ENCODE results near the gene ZNF335. TPM values are rescaled to one million over a fixed set of nuclear protein-coding genes. Genes with fewer than 3 reads are reported as not detected.
A peak's percentile ranks its signal among the peaks of the same experiment; 100 is the strongest.

ZNF335 gene
- total and polyA plus RNA-seq, 5 experiments from 2014 or later, result 6.4 to 56.2 (median 13.2) TPM

DNA sequence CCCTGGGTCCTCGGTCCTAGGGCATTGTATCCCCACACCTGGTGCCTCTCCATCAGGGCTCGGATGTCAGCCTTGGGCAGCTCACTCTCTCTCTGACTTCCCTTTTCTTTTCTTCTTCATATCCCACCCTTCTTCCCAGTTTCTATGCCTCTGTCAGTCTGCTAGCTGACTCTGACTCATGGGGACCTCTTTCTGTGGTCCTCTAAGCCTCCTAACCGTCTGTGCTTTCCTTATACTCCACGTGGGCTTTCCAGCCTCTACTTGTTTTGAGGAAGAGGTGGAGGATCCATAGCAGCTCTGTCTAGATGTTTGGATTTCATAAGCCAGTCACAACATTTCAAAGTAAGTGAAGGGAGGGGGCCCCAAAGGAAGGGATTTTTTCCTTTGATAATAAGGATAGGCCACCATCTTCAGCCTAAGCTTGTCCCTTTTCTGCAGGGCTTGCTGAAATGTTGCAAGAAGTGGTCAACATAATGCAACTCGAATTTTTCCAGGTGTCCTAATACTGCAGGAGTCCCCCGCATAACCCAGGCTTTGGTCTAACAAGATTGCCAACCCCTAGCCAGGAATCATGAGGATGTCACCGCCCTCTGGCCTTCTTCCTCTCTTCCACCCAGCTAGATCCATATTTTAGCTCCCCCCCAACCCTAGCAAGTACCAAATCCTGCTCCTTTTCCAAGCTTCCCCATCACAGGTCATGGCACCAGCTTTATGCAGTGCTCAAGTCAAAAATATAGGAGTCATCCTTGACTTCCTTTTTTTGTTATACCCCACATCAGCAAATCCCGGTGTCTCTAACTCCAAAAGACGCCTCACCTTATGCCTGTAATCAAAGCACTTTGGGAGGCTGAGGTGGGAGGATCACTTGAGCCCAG, 51.3 kb downstream of the ZNF335 start:
- Mint-ChIP-seq H3K4me3 (no peak overlapping the region), H3K4me1 (peaks cover 0 to 6% (median 3%) of the 10 kb centered on the region in 4 donors), H3K27me3 (peaks cover 0 to 21% (median 18%) of the 10 kb centered on the region in 5 donors), H3K27ac (peak overlapping the region in 1 of 10 donors; percentile 52), H3K9me3 (no peaks in the 10 kb centered on the region), H3K36me3 (no peaks in the 10 kb centered on the region)
- POLR2A ChIA-PET, result interaction anchor here (0.7 to 2.8 kb wide), 4 partner anchors 14 to 97 kb away, joined by 3 to 12 read pairs (median 4); partner anchors contain the start of gene PCIF1
- DNase-seq (no peak), ATAC-seq (no peak)

DNA sequence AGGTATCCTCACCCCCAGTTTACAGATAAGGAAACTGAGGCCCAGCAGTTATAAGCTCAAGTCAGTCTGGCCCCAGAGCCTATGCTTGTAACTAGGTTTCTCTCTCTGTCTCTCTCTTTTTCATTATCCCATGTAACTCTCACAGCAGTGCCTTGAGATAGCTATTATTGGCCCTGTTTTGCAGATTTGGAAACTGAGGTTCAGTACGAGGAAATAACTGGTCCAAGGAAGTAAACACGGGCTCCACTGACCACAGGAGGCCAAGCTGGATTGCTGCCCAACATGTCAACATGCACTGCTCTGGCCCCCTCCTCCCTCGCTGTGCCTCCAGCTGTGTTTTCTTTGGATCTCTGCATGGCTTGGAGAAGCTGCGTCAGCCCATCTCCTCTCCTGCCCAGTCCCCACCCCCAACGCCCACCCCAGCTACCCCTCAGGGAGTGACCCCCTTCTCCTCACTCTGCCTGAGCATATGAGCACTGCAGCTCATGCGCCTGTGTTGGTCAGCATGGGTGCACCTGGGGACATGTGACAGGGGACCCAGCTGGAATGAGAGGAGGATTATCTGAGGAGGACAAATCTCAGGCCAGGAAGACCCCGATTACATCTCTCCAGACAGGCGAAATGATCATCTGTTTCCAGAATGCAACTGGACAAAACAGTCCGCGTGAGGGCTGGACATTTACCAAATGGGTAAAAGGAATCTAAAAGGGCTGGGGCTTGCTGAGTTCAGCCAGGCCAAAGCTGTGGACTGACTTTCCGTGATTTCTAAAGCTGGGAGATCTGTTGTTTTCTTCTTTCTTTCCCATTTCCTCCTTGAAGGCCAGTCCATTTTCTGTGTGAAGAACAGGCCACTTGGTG, 52.2 kb downstream of the ZNF335 start:
- peaks cover 0 to 6% (median 3%) of the 10 kb centered on the region in 4 donors for H3K4me1 Mint-ChIP-seq
- ATAC-seq, result no peak
- POLR2A ChIA-PET, result interaction anchor here (0.5 to 2.8 kb wide), 4 partner anchors 9 to 96 kb away, joined by 3 to 12 read pairs (median 5); partner anchors contain the start of gene PCIF1
- no peaks in the 10 kb centered on the region for H3K36me3 Mint-ChIP-seq
- DNase-seq, result no peak
- no peak overlapping the region for H3K4me3 Mint-ChIP-seq
- peaks cover 0 to 25% (median 21%) of the 10 kb centered on the region in 5 donors for H3K27me3 Mint-ChIP-seq
- no peaks in the 10 kb centered on the region for H3K9me3 Mint-ChIP-seq
- H3K27ac Mint-ChIP-seq, result peak overlapping the region in 1 of 10 donors; percentile 52

- no peak for DNase-seq
- ATAC-seq, result no peak
- Mint-ChIP-seq H3K27ac (no peak overlapping the region), H3K27me3 (peaks cover 5 to 33% (median 27%) of the 10 kb centered on the region in 5 donors), H3K4me3 (no peak overlapping the region), H3K4me1 (peaks cover 0 to 3% (median under 1%) of the 10 kb centered on the region in 4 donors), H3K9me3 (no peaks in the 10 kb centered on the region), H3K36me3 (no peaks in the 10 kb centered on the region)
- POLR2A ChIA-PET, result interaction anchor here (1.1 to 2.8 kb wide), 3 partner anchors 10 to 95 kb away, joined by 3 to 12 read pairs (median 6); partner anchors contain the start of gene PCIF1
Observed at GRCh38 chr20:45918779-45919537, 53.0 kb downstream of the ZNF335 start.

DNA sequence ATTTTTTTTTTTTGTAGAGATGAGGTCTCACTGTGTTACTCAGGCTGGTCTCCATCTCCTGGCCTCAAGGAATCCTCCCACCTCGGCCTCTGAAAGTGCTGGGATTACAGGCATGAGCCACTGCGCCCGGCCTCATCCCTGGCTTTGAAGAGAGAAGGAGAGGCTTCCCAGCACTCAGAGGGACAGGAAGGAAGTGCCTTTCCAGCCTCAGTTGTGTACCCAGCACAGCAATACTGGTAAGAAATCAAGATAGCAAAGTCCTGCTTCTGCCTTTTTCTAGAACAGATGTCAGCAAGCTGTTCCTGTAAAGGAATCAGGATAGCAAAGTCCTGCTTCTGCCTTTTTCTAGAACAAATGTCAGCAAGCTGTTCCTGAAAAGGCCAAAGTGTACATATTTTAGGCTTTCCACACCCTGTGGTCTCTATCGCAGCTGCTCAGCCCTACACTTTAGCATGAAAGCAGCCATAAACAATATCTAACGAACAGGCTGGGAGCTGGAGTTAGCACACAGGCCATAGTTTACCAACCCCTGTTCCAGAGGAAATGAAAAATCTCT, 53.7 kb downstream of the ZNF335 start:
- DNase-seq, result no peak
- POLR2A ChIA-PET, result interaction anchor here (0.6 to 2.8 kb wide), 2 partner anchors 16 to 105 kb away, joined by 3 to 12 read pairs; partner anchors contain the start of gene PCIF1
- Mint-ChIP-seq H3K4me1 (peaks cover 0 to 3% (median under 1%) of the 10 kb centered on the region in 4 donors), H3K27ac (no peak overlapping the region), H3K9me3 (no peaks in the 10 kb centered on the region), H3K27me3 (peaks cover 5 to 36% (median 27%) of the 10 kb centered on the region in 5 donors), H3K4me3 (no peak overlapping the region), H3K36me3 (no peaks in the 10 kb centered on the region)
- ATAC-seq, result no peak

GRCh38 chr20:45917790-45918141, 54.2 kb downstream of the ZNF335 start:
- Mint-ChIP-seq H3K27me3 (peaks cover 5 to 38% (median 27%) of the 10 kb centered on the region in 5 donors), H3K36me3 (no peaks in the 10 kb centered on the region), H3K4me1 (peaks cover 0 to 5% (median under 1%) of the 10 kb centered on the region in 4 donors), H3K9me3 (no peaks in the 10 kb centered on the region), H3K27ac (no peak overlapping the region), H3K4me3 (peak overlapping the region in 1 of 10 donors; percentile 39)
- ATAC-seq, result no peak
- DNase-seq, result no peak
- POLR2A ChIA-PET, result interaction anchor here (0.6 kb wide), 1 partner anchor 105 kb away, joined by 3 read pairs; no protein-coding TSS in a partner anchor

DNA sequence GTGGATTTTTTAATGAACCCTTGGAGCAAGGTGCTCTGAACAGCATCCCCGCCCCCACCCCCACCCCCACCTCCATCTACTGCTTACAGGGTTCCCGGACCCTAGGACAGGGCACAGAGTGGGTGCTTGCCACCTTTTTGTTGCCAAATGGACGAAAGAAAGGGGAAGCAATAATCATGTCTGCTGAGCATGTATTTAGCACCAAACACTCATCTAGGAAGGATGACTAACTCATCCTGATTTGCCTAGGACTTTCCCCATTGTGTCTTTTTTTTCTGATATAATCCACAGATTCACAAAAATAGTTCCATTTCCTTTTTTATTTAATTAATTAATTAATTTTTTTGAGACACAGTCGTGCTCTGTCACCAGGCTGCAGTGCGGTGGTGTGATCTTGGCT, 58.9 kb downstream of the ZNF335 start:
- H3K27me3 Mint-ChIP-seq, result peaks cover 5 to 37% (median 14%) of the 10 kb centered on the region in 5 donors
- POLR2A ChIA-PET, result interaction anchor here (4.0 kb wide), 1 partner anchor 21 kb away, joined by 31 read pairs; the partner anchor contains the start of gene PCIF1
- peaks cover 6 to 25% (median 15%) of the 10 kb centered on the region in 4 donors for H3K4me1 Mint-ChIP-seq
- no peak for ATAC-seq
- no peaks in the 10 kb centered on the region for H3K36me3 Mint-ChIP-seq
- no peak overlapping the region for H3K27ac Mint-ChIP-seq
- peak overlapping the region in 4 of 10 donors; percentile 26 to 60 (median 46) for H3K4me3 Mint-ChIP-seq
- H3K9me3 Mint-ChIP-seq, result no peaks in the 10 kb centered on the region
- no peak for DNase-seq

DNA sequence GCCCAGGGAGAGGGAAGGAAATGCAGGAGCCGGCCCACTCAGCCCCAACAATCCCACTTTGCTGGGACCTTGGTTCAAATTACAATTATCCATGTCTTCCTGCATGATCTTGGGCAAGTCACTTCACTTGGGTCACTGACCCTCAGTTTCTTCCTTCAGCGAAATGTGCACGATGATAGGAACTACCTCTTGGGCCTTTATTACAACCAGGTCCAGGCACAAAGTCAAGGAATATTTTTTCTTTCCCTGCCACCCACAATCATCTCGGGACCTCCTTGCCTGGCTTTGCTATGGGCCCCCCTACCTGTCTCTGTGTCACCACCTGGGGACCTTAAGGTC, 59.7 kb downstream of the ZNF335 start:
- H3K27me3 Mint-ChIP-seq, result peaks cover 5 to 32% (median 14%) of the 10 kb centered on the region in 5 donors
- H3K27ac Mint-ChIP-seq, result peak overlapping the region in 2 of 10 donors; percentile 27 to 60
- H3K36me3 Mint-ChIP-seq, result no peaks in the 10 kb centered on the region
- ATAC-seq, result no peak
- peak overlapping the region; percentile 25 to 92 (median 61) for H3K4me3 Mint-ChIP-seq
- peaks cover 6 to 25% (median 15%) of the 10 kb centered on the region in 4 donors for H3K4me1 Mint-ChIP-seq
- DNase-seq, result no peak
- H3K9me3 Mint-ChIP-seq, result no peaks in the 10 kb centered on the region
- POLR2A ChIA-PET, result interaction anchor here (4.0 kb wide), 1 partner anchor 22 kb away, joined by 31 read pairs; the partner anchor contains the start of gene PCIF1

GRCh38 chr20:45911486-45912343, 60.3 kb downstream of the ZNF335 start, which contains the start of gene PLTP:
Gene PLTP, minus strand, starts transcription at chr20:45912155. Its CDS starts 703 bp downstream, at chr20:45911452.
- ATAC-seq, result peak; percentile 52 to 56
- peak; percentile 22 to 80 (median 53) for DNase-seq
- Mint-ChIP-seq H3K27ac (peak within 1 kb of the TSS; percentile 15 to 85 (median 63)), H3K36me3 (no peaks in the 10 kb centered on the region), H3K27me3 (peaks cover 5 to 32% (median 14%) of the 10 kb centered on the region in 5 donors), H3K4me3 (peak within 1 kb of the TSS; percentile 74 to 92 (median 86)), H3K4me1 (peaks cover 6 to 25% (median 15%) of the 10 kb centered on the region in 4 donors), H3K9me3 (no peaks in the 10 kb centered on the region)
- POLR2A ChIA-PET, result interaction anchor here (0.6 to 4.0 kb wide), 3 partner anchors 12 to 31 kb away, joined by 3 to 31 read pairs (median 3); partner anchors contain the start of genes PCIF1 and ZSWIM1

- Mint-ChIP-seq H3K27ac (peak overlapping the region in 9 of 10 donors; percentile 5 to 85 (median 66)), H3K27me3 (peaks cover 5 to 26% (median 9%) of the 10 kb centered on the region in 5 donors), H3K4me3 (peak overlapping the region; percentile 74 to 92 (median 86)), H3K9me3 (no peaks in the 10 kb centered on the region), H3K36me3 (no peaks in the 10 kb centered on the region), H3K4me1 (peaks cover 6 to 25% (median 15%) of the 10 kb centered on the region in 4 donors)
- DNase-seq (peak; percentile 75 to 92 (median 86)), ATAC-seq (peak; percentile 86 to 87)
- POLR2A ChIA-PET, result interaction anchor here (0.6 to 4.0 kb wide), 3 partner anchors 11 to 30 kb away, joined by 3 to 31 read pairs (median 3); partner anchors contain the start of genes PCIF1 and ZSWIM1
Observed at GRCh38 chr20:45910670-45911485, 61.1 kb downstream of the ZNF335 start.
